ENCODE measurements around the gene PGAM2. TPM values are rescaled to one million over a fixed set of nuclear protein-coding genes. Genes with fewer than 3 reads are reported as not detected.

The PGAM2 gene
- total and polyA plus RNA-seq, 2 of the 4 experiments (the other 2 are of a cell fraction): not detected

DNA sequence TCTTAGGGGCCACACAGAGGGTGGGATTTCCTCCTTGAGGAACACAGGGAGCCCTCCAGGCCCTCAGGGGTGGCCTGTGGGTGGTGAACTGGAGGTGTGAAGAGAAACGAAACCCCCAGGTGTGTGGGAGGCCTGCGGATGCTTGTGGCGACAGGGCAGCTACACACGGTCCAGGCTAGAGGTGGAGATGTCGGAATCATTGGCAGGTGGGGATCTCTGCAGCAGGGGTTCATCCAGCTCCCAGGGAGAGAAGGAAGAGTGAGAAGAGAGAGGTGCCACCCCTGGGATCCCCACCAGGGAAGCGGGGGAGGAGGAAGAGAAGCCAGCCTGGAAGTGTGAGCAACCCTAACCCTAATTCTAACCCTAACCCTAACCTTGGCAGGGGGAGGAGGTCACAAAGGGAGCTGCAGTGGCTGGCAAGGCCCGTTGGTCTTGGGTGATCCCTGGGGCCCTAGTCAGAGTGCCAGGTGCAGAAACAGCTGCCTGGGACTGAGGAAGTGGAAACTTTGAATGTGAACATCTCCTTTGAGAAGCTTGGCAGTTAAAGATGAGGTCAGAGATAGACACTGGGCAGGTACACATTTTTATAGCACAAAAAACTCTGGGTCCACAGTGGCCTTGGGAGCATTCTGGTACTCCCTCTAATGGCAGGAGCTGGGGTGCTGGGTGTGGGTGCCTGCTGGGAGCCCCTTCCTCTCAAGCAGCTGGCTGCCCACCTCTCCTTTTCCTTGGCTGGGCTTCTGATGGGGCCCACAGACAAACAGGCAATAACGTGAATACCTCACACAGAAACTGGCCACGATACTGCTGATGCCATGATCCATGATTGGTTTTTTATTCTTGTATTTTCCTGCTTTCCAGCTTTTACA is 31.9 kb upstream of the PGAM2 start (continued):
- TF ChIP-seq RCOR1 (IDR thresholded peaks at IDR 0.05; ENCODE audit: insufficient replicate concordance, low read length): no peak

DNA sequence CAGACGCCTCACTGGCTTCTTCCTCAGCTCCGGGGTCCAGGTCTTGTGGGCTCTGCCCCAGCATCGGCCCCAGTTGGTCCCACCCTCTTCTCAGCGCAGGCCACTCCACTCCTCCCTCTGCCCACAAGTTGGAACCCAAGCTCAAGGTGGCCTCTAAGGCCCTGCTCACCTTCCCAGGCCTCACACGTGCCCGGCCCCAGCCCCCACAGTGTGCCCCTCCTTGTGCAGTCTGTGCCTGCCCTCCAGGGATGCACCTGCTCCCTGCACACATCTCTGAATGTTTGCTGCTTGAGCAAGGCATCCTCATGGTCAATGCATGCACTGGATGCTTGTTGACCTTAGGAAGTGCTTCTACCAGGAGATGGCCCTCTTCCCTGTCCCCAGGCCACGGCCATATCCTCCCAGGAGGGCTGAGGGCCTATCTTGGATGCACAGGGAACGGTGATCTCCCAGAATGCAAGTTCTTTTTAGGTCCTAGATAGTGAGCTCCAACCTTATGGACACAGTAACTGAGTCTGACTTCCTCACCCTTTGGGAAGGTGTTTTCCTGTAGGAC is 31.0 kb upstream of the PGAM2 start:
- H2BK120ac ChIP-seq (ENCODE audit: low read depth, low read length): no peak overlapping the region
- H3K79me1 ChIP-seq (ENCODE audit: low read depth in 1 of 2, low read length in 2 of 2): no peaks in the 10 kb centered on the region
- no peak overlapping the region for H3K4me3 ChIP-seq (ENCODE audit: insufficient read depth, low read depth, low read length)
- in situ Hi-C loops (cut with MboI; ENCODE audit: low sequenced_read_pairs): no loop called here
- H2AFZ ChIP-seq (replicated peaks; ENCODE audit: low read length, poor library complexity): peak overlapping the region; percentile 54
- BruUV-seq (replicated peaks): no TSS peak
- H3K9me1 ChIP-seq (ENCODE audit: insufficient read depth, low read length): peaks cover 11% of the 10 kb centered on the region; the same call in 1 of the 2 replicates
- TF ChIP-seq MAFK (IDR thresholded peaks at IDR 0.05; ENCODE audit: low read depth, low read length): no peak
- TF ChIP-seq, protein P1, sequence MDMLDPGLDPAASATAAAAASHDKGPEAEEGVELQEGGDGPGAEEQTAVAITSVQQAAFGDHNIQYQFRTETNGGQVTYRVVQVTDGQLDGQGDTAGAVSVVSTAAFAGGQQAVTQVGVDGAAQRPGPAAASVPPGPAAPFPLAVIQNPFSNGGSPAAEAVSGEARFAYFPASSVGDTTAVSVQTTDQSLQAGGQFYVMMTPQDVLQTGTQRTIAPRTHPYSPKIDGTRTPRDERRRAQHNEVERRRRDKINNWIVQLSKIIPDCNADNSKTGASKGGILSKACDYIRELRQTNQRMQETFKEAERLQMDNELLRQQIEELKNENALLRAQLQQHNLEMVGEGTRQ (IDR thresholded peaks at IDR 0.05; ENCODE audit: low read depth, low read length): no peak
- no peak for TF ChIP-seq NFE2L2 (IDR thresholded peaks at IDR 0.05; ENCODE audit: low read depth, low read length)
- intact Hi-C loops (cut with micrococcal nuclease): no loop called here
- no peak overlapping the region for H3K56ac ChIP-seq (ENCODE audit: extremely low read depth, insufficient read depth, low read length)
- CTCF ChIA-PET: no interaction called here
- no peak overlapping the region for H2BK15ac ChIP-seq (ENCODE audit: low read depth, low read length)
- no peak for DNase-seq
- ATAC-seq (ENCODE audit: low read depth): no peak
- H3K27ac ChIP-seq (ENCODE audit: insufficient read depth, low read length): no peak overlapping the region
- no peak overlapping the region for H2AK5ac ChIP-seq (ENCODE audit: low read depth, low read length)
- no peak overlapping the region for H3K4ac ChIP-seq (ENCODE audit: low read depth, low read length)
- H3K27me3 ChIP-seq (ENCODE audit: control insufficient read depth, insufficient read depth, low read length): no peaks in the 10 kb centered on the region
- no peaks in the 10 kb centered on the region for H3K9me3 ChIP-seq (ENCODE audit: control insufficient read depth, insufficient read depth, low read length)
- no peaks in the 10 kb centered on the region for H4K20me1 ChIP-seq (ENCODE audit: insufficient read depth, low read length)
- no peak overlapping the region for H3K4me2 ChIP-seq (ENCODE audit: low read depth, low read length)
- H4K91ac ChIP-seq (ENCODE audit: insufficient read depth, low read depth, low read length): no peak overlapping the region
- H3K18ac ChIP-seq (ENCODE audit: low read depth, low read length): no peak overlapping the region
- H4K5ac ChIP-seq (ENCODE audit: low read depth, low read length): no peak overlapping the region
- no peak overlapping the region for H4K8ac ChIP-seq (ENCODE audit: low read depth in 2 of 2, low read length in 2 of 2)
- H2BK20ac ChIP-seq (ENCODE audit: low read depth, low read length): no peak overlapping the region
- whole genome bisulfite sequencing, 2 experiments (ENCODE audit: extremely low coverage in 2 of 2, insufficient read length in 1 of 2): 85% methylated on average over 8 of the region's 8 CpGs; no CpG with 5 or more reads in 1 of the 2 experiments
- no peak overlapping the region for H2AK9ac ChIP-seq (replicated peaks; ENCODE audit: low read depth, low read length, poor library complexity)
- dilution Hi-C loops (cut with HindIII; ENCODE audit: low sequenced_read_pairs, unreplicated experiment): no loop called here
- H3K23ac ChIP-seq (ENCODE audit: low read depth, low read length): no peak overlapping the region
- H3K14ac ChIP-seq (replicated peaks; ENCODE audit: low read depth, low read length): no peak overlapping the region
- H3K9ac ChIP-seq (ENCODE audit: low read depth, low read length): no peak overlapping the region
- peaks cover 18% of the 10 kb centered on the region for H3K4me1 ChIP-seq (ENCODE audit: control insufficient read depth, insufficient read depth, low read length)
- POLR2A ChIA-PET (ENCODE audit: unreplicated experiment): no interaction called here
- no peak overlapping the region for H2BK5ac ChIP-seq (ENCODE audit: low read depth, low read length, poor library complexity, severe bottlenecking)
- H3K36me3 ChIP-seq (ENCODE audit: control insufficient read depth, insufficient read depth, low read length): no peaks in the 10 kb centered on the region
